Trophoblast cell (in vitro differentiated cells and primary cell): Measurements from ENCODE around the gene SPI1.

Source experiments
- DNase-seq, 2 donors: peaks; one replicate each; pipeline ENCODE4 v3.0.0-alpha.2; 2016
- H2AFZ ChIP-seq: 2 replicates; pipeline ENCODE4 v1.6.1; 2013; ENCODE audit warnings: low read length, moderate library complexity, mild to moderate bottlenecking; ENCODE audit not compliant: insufficient read depth, poor library complexity
- H2AK5ac ChIP-seq: 2 replicates; pipeline ENCODE4 v1.6.1; 2013; ENCODE audit warnings: mild to moderate bottlenecking, low read length
- H2BK120ac ChIP-seq: 2 replicates; pipeline ENCODE4 v1.6.1; 2013; ENCODE audit warnings: low read length, mild to moderate bottlenecking, moderate library complexity; ENCODE audit not compliant: insufficient read depth, poor library complexity
- H2BK12ac ChIP-seq: 2 replicates; pipeline ENCODE4 v1.6.1; 2013; ENCODE audit warnings: mild to moderate bottlenecking, low read length, moderate library complexity
- H2BK5ac ChIP-seq: 2 replicates; pipeline ENCODE4 v1.6.1; 2013; ENCODE audit warnings: low read length, low read depth, moderate library complexity, mild to moderate bottlenecking; ENCODE audit not compliant: poor library complexity
- H3K14ac ChIP-seq: 2 replicates; pipeline ENCODE4 v1.6.1; 2013; ENCODE audit warnings: mild to moderate bottlenecking, low read length
- H3K18ac ChIP-seq: 2 replicates; pipeline ENCODE4 v1.6.1; 2013; ENCODE audit warnings: mild to moderate bottlenecking, low read length
- H3K23ac ChIP-seq: 2 replicates; pipeline ENCODE4 v1.6.1; 2013; ENCODE audit warnings: low read length
- H3K27ac ChIP-seq: 2 replicates; pipeline ENCODE4 v1.5.1; 2013; ENCODE audit warnings: low read depth, mild to moderate bottlenecking, inconsistent platforms, low read length, moderate library complexity
- H3K27me3 ChIP-seq: 2 replicates; pipeline ENCODE4 v1.6.1; 2013; ENCODE audit warnings: inconsistent platforms, mild to moderate bottlenecking, low read length, moderate library complexity; ENCODE audit not compliant: insufficient read depth
- H3K36me3 ChIP-seq, 2 experiments: 1 replicate in 1 of 2; 2 replicates in 1 of 2; pipeline ENCODE4 v1.6.1; 2013; ENCODE audit warnings: low read length in 2 of 2, mild to moderate bottlenecking in 2 of 2, moderate library complexity in 1 of 2; ENCODE audit not compliant: insufficient read depth in 2 of 2, control insufficient read depth in 1 of 2
- H3K4ac ChIP-seq: 2 replicates; pipeline ENCODE4 v1.6.1; 2013; ENCODE audit warnings: low read depth, mild to moderate bottlenecking, low read length, moderate library complexity
- H3K4me1 ChIP-seq, 2 experiments: 1 replicate in 1 of 2; 2 replicates in 1 of 2; pipeline ENCODE4 v1.6.1; 2013; ENCODE audit warnings: low read length in 2 of 2, mild to moderate bottlenecking in 2 of 2, moderate library complexity in 1 of 2; ENCODE audit not compliant: insufficient read depth in 2 of 2, control insufficient read depth in 1 of 2
- H3K4me2 ChIP-seq: 2 replicates; pipeline ENCODE4 v1.6.1; 2013; ENCODE audit warnings: inconsistent platforms, mild to moderate bottlenecking, low read length, moderate library complexity
- H3K4me3 ChIP-seq: 2 replicates; pipeline ENCODE4 v1.5.1; 2013; ENCODE audit warnings: mild to moderate bottlenecking, low read depth, low read length, inconsistent platforms
- H3K79me1 ChIP-seq: one replicate; pipeline ENCODE4 v1.6.1; 2013; ENCODE audit warnings: low read length
- H3K79me2 ChIP-seq: 2 replicates; pipeline ENCODE4 v1.6.1; 2013; ENCODE audit warnings: low read length, mild to moderate bottlenecking; ENCODE audit not compliant: control insufficient read depth, insufficient read depth, poor library complexity
- H3K9ac ChIP-seq: 2 replicates; pipeline ENCODE4 v1.6.1; 2013; ENCODE audit warnings: mild to moderate bottlenecking, low read length
- H3K9me3 ChIP-seq: 2 replicates; pipeline ENCODE4 v1.6.1; 2013; ENCODE audit warnings: low read depth, mild to moderate bottlenecking, control low read depth, inconsistent platforms, low read length; ENCODE audit not compliant: insufficient read depth
- H4K12ac ChIP-seq: 2 replicates; pipeline ENCODE4 v1.6.1; 2013; ENCODE audit warnings: low read depth, mild to moderate bottlenecking, low read length, moderate library complexity
- H4K8ac ChIP-seq: 2 replicates; pipeline ENCODE4 v1.6.1; 2013; ENCODE audit warnings: low read depth, mild to moderate bottlenecking, low read length, moderate library complexity
- H4K91ac ChIP-seq: one replicate; pipeline ENCODE4 v1.6.1; 2013; ENCODE audit warnings: low read depth, mild to moderate bottlenecking, low read length, moderate library complexity
- WGBS: extraction: QIAGEN DNeasy Blood & Tissue Kit; methylation state at CpG from one replicate; pipeline ENCODE4 v1.1.7; 2013; ENCODE audit warnings: missing lambda C conversion rate; ENCODE audit not compliant: insufficient read length, insufficient coverage; ENCODE audit errors: extremely low coverage; 5-methylcytosine and 5-hydroxymethylcytosine counted together

Gene SPI1

GRCh38 chr11:47329431-47329986 lies 48.8 kb downstream of the SPI1 start:
- no peak overlapping the region for H4K12ac ChIP-seq
- no peak overlapping the region for H3K4ac ChIP-seq
- no peaks in the 10 kb centered on the region for H3K4me1 ChIP-seq
- H3K27ac ChIP-seq: no peak overlapping the region
- H3K36me3 ChIP-seq: peaks cover 48 to 52% of the 10 kb centered on the region in 2 experiments
- H3K4me2 ChIP-seq: no peak overlapping the region
- H3K23ac ChIP-seq: no peak overlapping the region
- H3K27me3 ChIP-seq: no peaks in the 10 kb centered on the region
- H2AK5ac ChIP-seq: no peak overlapping the region
- H4K8ac ChIP-seq: no peak overlapping the region
- no peak overlapping the region for H2BK12ac ChIP-seq
- no peak overlapping the region for H3K18ac ChIP-seq
- no peak overlapping the region for H3K4me3 ChIP-seq
- no peak overlapping the region for H4K91ac ChIP-seq
- WGBS: no CpG with 5 or more reads among the region's 12 CpGs
- no peak overlapping the region for H3K14ac ChIP-seq
- H2BK5ac ChIP-seq: no peak overlapping the region
- no peaks in the 10 kb centered on the region for H3K9me3 ChIP-seq
- no peak overlapping the region for H2BK120ac ChIP-seq
- DNase-seq: no peak
- no peaks in the 10 kb centered on the region for H3K79me2 ChIP-seq
- no peak overlapping the region for H2AFZ ChIP-seq
- H3K79me1 ChIP-seq: no peaks in the 10 kb centered on the region
- H3K9ac ChIP-seq: no peak overlapping the region

GRCh38 chr11:47328449-47329390 lies 49.6 kb downstream of the SPI1 start:
- no peak overlapping the region for H3K14ac ChIP-seq
- H3K4me3 ChIP-seq: no peak overlapping the region
- H3K79me2 ChIP-seq: no peaks in the 10 kb centered on the region
- H3K79me1 ChIP-seq: no peaks in the 10 kb centered on the region
- peaks cover 48 to 52% of the 10 kb centered on the region in 2 experiments for H3K36me3 ChIP-seq
- H3K23ac ChIP-seq: no peak overlapping the region
- H2AK5ac ChIP-seq: no peak overlapping the region
- H2BK12ac ChIP-seq: no peak overlapping the region
- H4K91ac ChIP-seq: no peak overlapping the region
- H3K4ac ChIP-seq: no peak overlapping the region
- no peak overlapping the region for H3K27ac ChIP-seq
- H2BK120ac ChIP-seq: no peak overlapping the region
- H2BK5ac ChIP-seq: no peak overlapping the region
- H2AFZ ChIP-seq: no peak overlapping the region
- no peaks in the 10 kb centered on the region for H3K27me3 ChIP-seq
- H3K9me3 ChIP-seq: no peaks in the 10 kb centered on the region
- H3K18ac ChIP-seq: no peak overlapping the region
- no peaks in the 10 kb centered on the region for H3K4me1 ChIP-seq
- WGBS: no CpG with 5 or more reads among the region's 29 CpGs
- no peak overlapping the region for H4K12ac ChIP-seq
- no peak overlapping the region for H4K8ac ChIP-seq
- DNase-seq: no peak
- no peak overlapping the region for H3K4me2 ChIP-seq
- no peak overlapping the region for H3K9ac ChIP-seq

GRCh38 chr11:47327949-47328348 lies 50.4 kb downstream of the SPI1 start:
- Histone ChIP-seq H4K91ac (no peak overlapping the region), H3K14ac (no peak overlapping the region), H2BK120ac (no peak overlapping the region), H3K18ac (no peak overlapping the region), H3K4me2 (no peak overlapping the region), H3K27ac (no peak overlapping the region), H3K9me3 (no peaks in the 10 kb centered on the region), H3K4ac (no peak overlapping the region), H3K79me1 (no peaks in the 10 kb centered on the region), H3K23ac (no peak overlapping the region), H4K12ac (no peak overlapping the region), H2AK5ac (no peak overlapping the region), H4K8ac (no peak overlapping the region), H2BK5ac (no peak overlapping the region), H2AFZ (no peak overlapping the region), H3K27me3 (no peaks in the 10 kb centered on the region), H2BK12ac (no peak overlapping the region), H3K4me3 (no peak overlapping the region), H3K9ac (no peak overlapping the region), H3K4me1 (no peaks in the 10 kb centered on the region), H3K79me2 (no peaks in the 10 kb centered on the region), H3K36me3 (peaks cover 51 to 54% of the 10 kb centered on the region in 2 experiments)
- no peak for DNase-seq
- no CpG with 5 or more reads among the region's 5 CpGs for WGBS

- H2AFZ ChIP-seq: no peak overlapping the region
- no peak overlapping the region for H4K8ac ChIP-seq
- no peak overlapping the region for H2AK5ac ChIP-seq
- H2BK120ac ChIP-seq: no peak overlapping the region
- no peak overlapping the region for H3K14ac ChIP-seq
- H2BK5ac ChIP-seq: no peak overlapping the region
- H2BK12ac ChIP-seq: no peak overlapping the region
- H3K4me3 ChIP-seq: no peak overlapping the region
- H4K12ac ChIP-seq: no peak overlapping the region
- DNase-seq: no peak
- H3K18ac ChIP-seq: no peak overlapping the region
- no peak overlapping the region for H4K91ac ChIP-seq
- no CpG with 5 or more reads among the region's 13 CpGs for WGBS
- H3K4me2 ChIP-seq: no peak overlapping the region
- no peaks in the 10 kb centered on the region for H3K79me1 ChIP-seq
- no peaks in the 10 kb centered on the region for H3K27me3 ChIP-seq
- H3K9me3 ChIP-seq: no peaks in the 10 kb centered on the region
- H3K4me1 ChIP-seq: no peaks in the 10 kb centered on the region
- no peak overlapping the region for H3K23ac ChIP-seq
- no peak overlapping the region for H3K9ac ChIP-seq
- no peak overlapping the region for H3K27ac ChIP-seq
- no peaks in the 10 kb centered on the region for H3K79me2 ChIP-seq
- no peak overlapping the region for H3K4ac ChIP-seq
- H3K36me3 ChIP-seq: peaks cover 51 to 54% of the 10 kb centered on the region in 2 experiments
Measured at GRCh38 chr11:47327025-47327424, 51.3 kb downstream of the SPI1 start.
